ENCODE data around the gene BMPR1A. TPM values are rescaled to one million over a fixed set of nuclear protein-coding genes. Genes with fewer than 3 reads are reported as not detected.
A peak's percentile ranks its signal among the peaks of the same experiment; 100 is the strongest.

The BMPR1A gene
- total and polyA plus RNA-seq, 9 of the 15 experiments (the other 6 are each of a cell fraction or from before 2014, with no cell fraction given): 1.6 to 17.5 (median 9.1) TPM

GRCh38 chr10:86752311-86752710, 4.1 kb upstream of the BMPR1A start (continued):
- TF ChIP-seq EP300 (IDR thresholded peaks at IDR 0.05; ENCODE audit: low read length) (peak; percentile 30; the same call in 1 of the 2 replicates), ZNF253 (CRISPR knock-in tag; conservative IDR thresholded peaks at IDR 0.05) (no peak), REST (IDR thresholded peaks at IDR 0.05; ENCODE audit: borderline replicate concordance) (0 out of 2 replicates have a peak, but pooled peaks have one; percentile 5), REST (CRISPR knock-in tag; IDR thresholded peaks at IDR 0.05; ENCODE audit: low read depth) (no peak), NBN (IDR thresholded peaks at IDR 0.05; ENCODE audit: low read depth) (no peak), KLF1 (tag; IDR thresholded peaks at IDR 0.05) (no peak), ZC3H4 (CRISPR knock-in tag; IDR thresholded peaks at IDR 0.05; ENCODE audit: borderline replicate concordance) (no peak), GABPA (tag; conservative IDR thresholded peaks at IDR 0.05; ENCODE audit: low read depth) (no peak), CBFA2T2 (conservative IDR thresholded peaks at IDR 0.05) (peak; percentile 51; the same call in 1 of the 2 replicates), JUN (IDR thresholded peaks at IDR 0.05; ENCODE audit: borderline replicate concordance, low read depth, low read length) (no peak), JUN (CRISPR knock-in tag; IDR thresholded peaks at IDR 0.05; ENCODE audit: borderline replicate concordance) (no peak), ZNF3 (CRISPR knock-in tag; IDR thresholded peaks at IDR 0.05) (no peak), HNRNPL (IDR thresholded peaks at IDR 0.05; ENCODE audit: low read depth, low read length) (no peak), MEIS2 (IDR thresholded peaks at IDR 0.05; ENCODE audit: partially characterized antibody) (no peak), MXD1 (CRISPR knock-in tag; IDR thresholded peaks at IDR 0.05; ENCODE audit: borderline replicate concordance, poor library complexity, severe bottlenecking) (no peak), CBX8 (IDR thresholded peaks at IDR 0.05; ENCODE audit: borderline replicate concordance, extremely low read depth, low read depth, low read length, poor library complexity, severe bottlenecking) (no peak), PHB (CRISPR knock-in tag; IDR thresholded peaks at IDR 0.05) (no peak), CHD4 (IDR thresholded peaks at IDR 0.05; ENCODE audit: insufficient read depth, insufficient replicate concordance, low read depth, low read length, poor library complexity, severe bottlenecking) (no peak)

Data from K562 (cell line).